ENCODE results near the gene JDP2. TPM values are rescaled to one million over a fixed set of nuclear protein-coding genes. Genes with fewer than 3 reads are reported as not detected.

JDP2 gene
- total RNA-seq, 4 donors from 2014 or later = 32.9 to 86.8 (median 50.1) TPM

GRCh38 chr14:75459099-75459741 is 31.4 kb downstream of the JDP2 start:
- Histone ChIP-seq H3K4me1 (peaks cover 6 to 24% of the 10 kb centered on the region in 2 donors), H3K27ac (no peak overlapping the region), H3K9me3 (no peaks in the 10 kb centered on the region), H3K4me3 (no peak overlapping the region), H3K36me3 (no peaks in the 10 kb centered on the region), H3K27me3 (no peaks in the 10 kb centered on the region)
- intact Hi-C loops (cut with DNase I; ENCODE audit: low total_unique reads) = no loop called here
- no peak for TF ChIP-seq CTCF (IDR thresholded peaks at IDR 0.05)
- no peak for TF ChIP-seq POLR2A (IDR thresholded peaks at IDR 0.05)
- DNase-seq = no peak

GRCh38 chr14:75459791-75460190 is 32.0 kb downstream of the JDP2 start:
- Histone ChIP-seq H3K4me1 (peaks cover 2 to 24% of the 10 kb centered on the region in 2 donors), H3K9me3 (no peaks in the 10 kb centered on the region), H3K27me3 (no peaks in the 10 kb centered on the region), H3K4me3 (no peak overlapping the region), H3K36me3 (no peaks in the 10 kb centered on the region), H3K27ac (no peak overlapping the region)
- intact Hi-C loops (cut with DNase I; ENCODE audit: low total_unique reads) = no loop called here
- TF ChIP-seq POLR2A (IDR thresholded peaks at IDR 0.05) = no peak
- TF ChIP-seq CTCF (IDR thresholded peaks at IDR 0.05) = no peak
- no peak for DNase-seq

GRCh38 chr14:75460394-75460793 is 32.6 kb downstream of the JDP2 start:
- no peaks in the 10 kb centered on the region for H3K27me3 ChIP-seq
- DNase-seq = no peak
- H3K36me3 ChIP-seq = no peaks in the 10 kb centered on the region
- TF ChIP-seq POLR2A (IDR thresholded peaks at IDR 0.05) = no peak
- no peak for TF ChIP-seq CTCF (IDR thresholded peaks at IDR 0.05)
- intact Hi-C loops (cut with DNase I; ENCODE audit: low total_unique reads) = no loop called here
- no peaks in the 10 kb centered on the region for H3K9me3 ChIP-seq
- no peak overlapping the region for H3K4me3 ChIP-seq
- peaks cover 0 to 18% of the 10 kb centered on the region in 2 donors for H3K4me1 ChIP-seq
- no peak overlapping the region for H3K27ac ChIP-seq

- no peaks in the 10 kb centered on the region for H3K36me3 ChIP-seq
- no peak for DNase-seq
- no peak for TF ChIP-seq POLR2A (IDR thresholded peaks at IDR 0.05)
- no peak for TF ChIP-seq CTCF (IDR thresholded peaks at IDR 0.05)
- no peak overlapping the region for H3K27ac ChIP-seq
- no peak overlapping the region for H3K4me3 ChIP-seq
- H3K9me3 ChIP-seq = no peaks in the 10 kb centered on the region
- intact Hi-C loops (cut with DNase I; ENCODE audit: low total_unique reads) = no loop called here
- H3K27me3 ChIP-seq = no peaks in the 10 kb centered on the region
- H3K4me1 ChIP-seq = peaks cover 0 to 9% of the 10 kb centered on the region in 2 donors
These were observed 33.5 kb downstream of the JDP2 start for GRCh38 chr14:75461303-75461702.

- intact Hi-C loops (cut with DNase I; ENCODE audit: low total_unique reads) = no loop called here
- DNase-seq = no peak
- no peaks in the 10 kb centered on the region for H3K27me3 ChIP-seq
- peaks cover 0 to 9% of the 10 kb centered on the region in 2 donors for H3K4me1 ChIP-seq
- TF ChIP-seq POLR2A (IDR thresholded peaks at IDR 0.05) (no peak), CTCF (IDR thresholded peaks at IDR 0.05) (no peak)
- no peaks in the 10 kb centered on the region for H3K36me3 ChIP-seq
- H3K9me3 ChIP-seq = no peaks in the 10 kb centered on the region
- no peak overlapping the region for H3K4me3 ChIP-seq
- H3K27ac ChIP-seq = no peak overlapping the region
These were observed 34.0 kb downstream of the JDP2 start for GRCh38 chr14:75461755-75462349.
